Caco-2 (cell line): ENCODE data around the gene NGB. TPM values are rescaled to one million over a fixed set of nuclear protein-coding genes. Genes with fewer than 3 reads are reported as not detected.

Source experiments
- BruUV-seq: library from RNA; stranded (reverse); fragments of 400-500 nt; replicated peaks from 2 replicates; lab custom pipeline; 2021; lab: Mats Ljungman, UMichigan
- CTCF ChIA-PET: fragments of 300-600 bp; sonication (Branson Sonifier 250); formaldehyde crosslinking; loops from one replicate; lab custom pipeline; 2022; ENCODE audit warnings: antibody characterized with exemption; lab: Charles Lee
- POLR2A ChIA-PET: fragments of 300-600 bp; sonication (Branson Sonifier 250); formaldehyde crosslinking; loops from one replicate; lab custom pipeline; 2022; ENCODE audit warnings: antibody characterized with exemption; lab: Charles Lee
- DNase-seq, 2 experiments: peaks; one replicate each; pipeline versions ENCODE4 v3.0.0 to v3.0.0-alpha.2; 2020 to 2022
- H3K27me3 ChIP-seq: replicated peaks from 2 replicates; pipeline ENCODE4 v1.6.0; 2011; ENCODE audit warnings: low read length; ENCODE audit not compliant: control insufficient read depth, insufficient read depth
- H3K36me3 ChIP-seq: 2 replicates; pipeline ENCODE4 v1.5.1; 2011; ENCODE audit warnings: low read length; ENCODE audit not compliant: control insufficient read depth, insufficient read depth
- H3K4me1 ChIP-seq: fragments of 250-450 bp; sonication (Bioruptor Pico); 2 replicates; pipeline ENCODE4 v1.5.1; 2020; ENCODE audit warnings: mild to moderate bottlenecking
- H3K4me3 ChIP-seq: 2 replicates; pipeline ENCODE4 v1.5.1; 2011; ENCODE audit warnings: low read depth, mild to moderate bottlenecking, control low read depth, low read length
- H3K9me3 ChIP-seq: fragments of 250-450 bp; sonication (Bioruptor Pico); 2 replicates; pipeline ENCODE4 v1.5.1; 2020; ENCODE audit warnings: mild to moderate bottlenecking, moderate library complexity
- H3K27ac Mint-ChIP-seq: one replicate; pipeline ENCODE4 v1.8.0; 2022; ENCODE audit warnings: mixed read lengths; ENCODE audit not compliant: unreplicated experiment
- H3K27me3 Mint-ChIP-seq: one replicate; pipeline ENCODE4 v1.8.0; 2022; ENCODE audit warnings: mixed read lengths; ENCODE audit not compliant: insufficient read depth, unreplicated experiment
- H3K36me3 Mint-ChIP-seq: one replicate; pipeline ENCODE4 v1.8.0; 2022; ENCODE audit warnings: mild to moderate bottlenecking, mixed read lengths; ENCODE audit not compliant: insufficient read depth, unreplicated experiment
- H3K4me1 Mint-ChIP-seq: one replicate; pipeline ENCODE4 v1.8.0; 2022; ENCODE audit warnings: low read depth, mixed read lengths; ENCODE audit not compliant: unreplicated experiment
- H3K4me3 Mint-ChIP-seq: one replicate; pipeline ENCODE4 v1.8.0; 2022; ENCODE audit warnings: mild to moderate bottlenecking, moderate library complexity, mixed read lengths; ENCODE audit not compliant: unreplicated experiment
- H3K9me3 Mint-ChIP-seq: one replicate; pipeline ENCODE4 v1.8.0; 2022; ENCODE audit warnings: mixed read lengths; ENCODE audit not compliant: unreplicated experiment
- intact Hi-C: fragments of 100-400 bp; cut with micrococcal nuclease; formaldehyde crosslinking; loops from one replicate; pipeline ENCODE4 v1.10.0; 2022; ENCODE audit not compliant: unreplicated experiment
- total RNA-seq: library from RNA; stranded (reverse); gene quantifications from 2 replicates; pipeline ENCODE4 v1.2.3, GENCODE V29; 2022
- TF ChIP-seq, protein P1 (sequence below), 2 experiments: fragments of 200-600 bp in 1 of 2; IDR thresholded peaks; 1 replicate in 1 of 2; 2 replicates in 1 of 2; pipeline versions ENCODE4 v1.5.1 to v1.8.0; 2011 to 2022; ENCODE audit warnings: antibody characterized with exemption in 1 of 2, control low read depth in 1 of 2, inconsistent platforms in 1 of 2, low read depth in 1 of 2, low read length in 1 of 2, mild to moderate bottlenecking in 1 of 2, moderate library complexity in 1 of 2; ENCODE audit not compliant: insufficient read depth in 1 of 2, severe bottlenecking in 1 of 2, unreplicated experiment in 1 of 2

The NGB gene
- total RNA-seq, 1 experiment from 2014 or later: not detected

- ChIA-PET CTCF (interaction anchor here (1.4 kb wide), 1 partner anchor 16 kb away, joined by 3 read pairs; no protein-coding TSS in a partner anchor), POLR2A (no interaction called here)
- H3K4me1 ChIP-seq: peaks cover 21% of the 10 kb centered on the region; the same call in 1 of the 2 replicates
These were observed 28.8 kb upstream of the NGB start for GRCh38 chr14:77299771-77300170.

GRCh38 chr14:77296906-77297305 is 25.9 kb upstream of the NGB start:
- H3K27ac Mint-ChIP-seq: no peak overlapping the region
- DNase-seq: no peak
- no peaks in the 10 kb centered on the region for H3K9me3 ChIP-seq
- no peak overlapping the region for H3K4me3 ChIP-seq
- BruUV-seq: no TSS peak
- H3K4me1 Mint-ChIP-seq: no peaks in the 10 kb centered on the region
- TF ChIP-seq, protein P1, sequence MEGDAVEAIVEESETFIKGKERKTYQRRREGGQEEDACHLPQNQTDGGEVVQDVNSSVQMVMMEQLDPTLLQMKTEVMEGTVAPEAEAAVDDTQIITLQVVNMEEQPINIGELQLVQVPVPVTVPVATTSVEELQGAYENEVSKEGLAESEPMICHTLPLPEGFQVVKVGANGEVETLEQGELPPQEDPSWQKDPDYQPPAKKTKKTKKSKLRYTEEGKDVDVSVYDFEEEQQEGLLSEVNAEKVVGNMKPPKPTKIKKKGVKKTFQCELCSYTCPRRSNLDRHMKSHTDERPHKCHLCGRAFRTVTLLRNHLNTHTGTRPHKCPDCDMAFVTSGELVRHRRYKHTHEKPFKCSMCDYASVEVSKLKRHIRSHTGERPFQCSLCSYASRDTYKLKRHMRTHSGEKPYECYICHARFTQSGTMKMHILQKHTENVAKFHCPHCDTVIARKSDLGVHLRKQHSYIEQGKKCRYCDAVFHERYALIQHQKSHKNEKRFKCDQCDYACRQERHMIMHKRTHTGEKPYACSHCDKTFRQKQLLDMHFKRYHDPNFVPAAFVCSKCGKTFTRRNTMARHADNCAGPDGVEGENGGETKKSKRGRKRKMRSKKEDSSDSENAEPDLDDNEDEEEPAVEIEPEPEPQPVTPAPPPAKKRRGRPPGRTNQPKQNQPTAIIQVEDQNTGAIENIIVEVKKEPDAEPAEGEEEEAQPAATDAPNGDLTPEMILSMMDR (IDR thresholded peaks at IDR 0.05; ENCODE audit: insufficient read depth in 1 of 2, low read depth in 1 of 2, low read length in 1 of 2, severe bottlenecking in 1 of 2, unreplicated experiment in 1 of 2): no peak
- ChIA-PET POLR2A (no interaction called here), CTCF (interaction anchor here (1.1 kb wide), 1 partner anchor 8 kb away, joined by 3 read pairs; no protein-coding TSS in a partner anchor)
- H3K36me3 ChIP-seq: no peaks in the 10 kb centered on the region
- no peaks in the 10 kb centered on the region for H3K27me3 ChIP-seq
- no peaks in the 10 kb centered on the region for H3K27me3 Mint-ChIP-seq
- H3K9me3 Mint-ChIP-seq: no peaks in the 10 kb centered on the region
- intact Hi-C loops: no loop called here
- H3K4me3 Mint-ChIP-seq: no peak overlapping the region
- no peaks in the 10 kb centered on the region for H3K4me1 ChIP-seq
- H3K36me3 Mint-ChIP-seq: peaks cover 6% of the 10 kb centered on the region

More at GRCh38 chr14:77299771-77300170, 28.8 kb upstream of the NGB start:
- Mint-ChIP-seq H3K36me3 (peaks cover 14% of the 10 kb centered on the region), H3K27ac (no peak overlapping the region), H3K9me3 (no peaks in the 10 kb centered on the region), H3K4me3 (no peak overlapping the region), H3K27me3 (no peaks in the 10 kb centered on the region), H3K4me1 (peaks cover 14% of the 10 kb centered on the region)
- BruUV-seq: no TSS peak
- Histone ChIP-seq H3K4me3 (no peak overlapping the region), H3K27me3 (no peaks in the 10 kb centered on the region), H3K9me3 (no peaks in the 10 kb centered on the region), H3K36me3 (no peaks in the 10 kb centered on the region)
- intact Hi-C loops: no loop called here
- TF ChIP-seq, protein P1 (IDR thresholded peaks at IDR 0.05; ENCODE audit: insufficient read depth in 1 of 2, low read depth in 1 of 2, low read length in 1 of 2, severe bottlenecking in 1 of 2, unreplicated experiment in 1 of 2): no peak
- no peak for DNase-seq

GRCh38 chr14:77296155-77296554 is 25.1 kb upstream of the NGB start:
- Histone ChIP-seq H3K9me3 (no peaks in the 10 kb centered on the region), H3K4me1 (no peaks in the 10 kb centered on the region), H3K36me3 (no peaks in the 10 kb centered on the region), H3K4me3 (no peak overlapping the region), H3K27me3 (no peaks in the 10 kb centered on the region)
- no peak overlapping the region for H3K4me3 Mint-ChIP-seq
- DNase-seq: no peak
- no peak overlapping the region for H3K27ac Mint-ChIP-seq
- H3K36me3 Mint-ChIP-seq: peaks cover 6% of the 10 kb centered on the region
- ChIA-PET CTCF (interaction anchor here (1.1 kb wide), 1 partner anchor 9 kb away, joined by 3 read pairs; no protein-coding TSS in a partner anchor), POLR2A (no interaction called here)
- no peaks in the 10 kb centered on the region for H3K27me3 Mint-ChIP-seq
- no TSS peak for BruUV-seq
- H3K9me3 Mint-ChIP-seq: no peaks in the 10 kb centered on the region
- TF ChIP-seq, protein P1 (IDR thresholded peaks at IDR 0.05; ENCODE audit: insufficient read depth in 1 of 2, low read depth in 1 of 2, low read length in 1 of 2, severe bottlenecking in 1 of 2, unreplicated experiment in 1 of 2): no peak
- intact Hi-C loops: no loop called here
- H3K4me1 Mint-ChIP-seq: no peaks in the 10 kb centered on the region
